Panc1 (cell line): ENCODE data around the gene CLPTM1L.
"Not testable (repeated sequence)": the region's sequence is repeated elsewhere in the genome, so short reads cannot be mapped to it uniquely, and the experiment has no call there.

ENCODE experiments used
- CTCF ChIP-seq: fragments of 450-650 bp; IDR thresholded peaks from 2 replicates; pipeline ENCODE4 v1.5.1; 2017; ENCODE audit warnings: mild to moderate bottlenecking
- POLR2AphosphoS5 ChIP-seq: IDR thresholded peaks from 2 replicates; pipeline ENCODE4 v1.6.1; 2012; ENCODE audit warnings: mild to moderate bottlenecking, low read depth, low read length, moderate library complexity
- SIN3A ChIP-seq: IDR thresholded peaks from 2 replicates; pipeline ENCODE4 v1.6.1; 2012; ENCODE audit warnings: low read depth, mild to moderate bottlenecking, low read length, moderate library complexity, borderline replicate concordance; ENCODE audit not compliant: insufficient read depth
- TCF7L2 ChIP-seq: IDR thresholded peaks from 2 replicates; pipeline ENCODE4 v1.6.1; 2011; ENCODE audit warnings: mild to moderate bottlenecking, low read depth, low read length, inconsistent platforms

GRCh38 chr5:1283729-1284041 lies 61.2 kb downstream of the CLPTM1L start:
- not testable (repeated sequence) for TF ChIP-seq CTCF, POLR2AphosphoS5, SIN3A, TCF7L2
